Measurements from ENCODE around the gene BEST2.

DNA sequence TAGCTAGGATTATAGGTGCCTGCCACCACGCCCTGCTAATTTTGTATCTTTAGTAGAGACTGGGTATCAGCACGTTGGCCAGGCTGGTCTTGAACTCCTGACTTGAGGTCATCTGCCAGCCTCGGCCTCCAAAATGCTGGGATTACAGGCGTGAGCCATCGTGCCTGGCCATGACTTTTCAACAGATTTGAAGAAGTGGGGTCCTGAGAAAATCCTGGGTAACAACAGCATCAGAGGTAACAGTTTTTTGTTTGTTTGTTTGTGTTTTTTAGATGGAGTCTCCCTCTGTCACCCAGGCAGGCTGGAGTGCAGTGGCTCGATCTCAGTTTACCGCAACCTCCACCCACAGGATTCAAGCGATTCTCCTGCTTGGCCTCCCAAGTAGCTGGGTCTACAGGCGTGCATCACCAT, 43.4 kb downstream of the BEST2 start:
- no peak for TF ChIP-seq EZH2phosphoT487 (IDR thresholded peaks at IDR 0.05; ENCODE audit: low read length)
- TF ChIP-seq, protein P1, sequence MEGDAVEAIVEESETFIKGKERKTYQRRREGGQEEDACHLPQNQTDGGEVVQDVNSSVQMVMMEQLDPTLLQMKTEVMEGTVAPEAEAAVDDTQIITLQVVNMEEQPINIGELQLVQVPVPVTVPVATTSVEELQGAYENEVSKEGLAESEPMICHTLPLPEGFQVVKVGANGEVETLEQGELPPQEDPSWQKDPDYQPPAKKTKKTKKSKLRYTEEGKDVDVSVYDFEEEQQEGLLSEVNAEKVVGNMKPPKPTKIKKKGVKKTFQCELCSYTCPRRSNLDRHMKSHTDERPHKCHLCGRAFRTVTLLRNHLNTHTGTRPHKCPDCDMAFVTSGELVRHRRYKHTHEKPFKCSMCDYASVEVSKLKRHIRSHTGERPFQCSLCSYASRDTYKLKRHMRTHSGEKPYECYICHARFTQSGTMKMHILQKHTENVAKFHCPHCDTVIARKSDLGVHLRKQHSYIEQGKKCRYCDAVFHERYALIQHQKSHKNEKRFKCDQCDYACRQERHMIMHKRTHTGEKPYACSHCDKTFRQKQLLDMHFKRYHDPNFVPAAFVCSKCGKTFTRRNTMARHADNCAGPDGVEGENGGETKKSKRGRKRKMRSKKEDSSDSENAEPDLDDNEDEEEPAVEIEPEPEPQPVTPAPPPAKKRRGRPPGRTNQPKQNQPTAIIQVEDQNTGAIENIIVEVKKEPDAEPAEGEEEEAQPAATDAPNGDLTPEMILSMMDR (IDR thresholded peaks at IDR 0.05; ENCODE audit: low read length): no peak

All from MM.1S (cell line).